Measurements from ENCODE around the gene CCR8. TPM values are rescaled to one million over a fixed set of nuclear protein-coding genes. Genes with fewer than 3 reads are reported as not detected.
"Not testable (repeated sequence)": the region's sequence is repeated elsewhere in the genome, so short reads cannot be mapped to it uniquely, and the experiment has no call there.

The CCR8 gene
- total RNA-seq, 4 donors from 2014 or later, result 0.22 TPM; not detected in 3

- no peak for DNase-seq
- Histone ChIP-seq H3K27ac (no peak overlapping the region), H3K9me3 (no peaks in the 10 kb centered on the region), H3K27me3 (no peaks in the 10 kb centered on the region), H3K4me3 (no peak overlapping the region), H3K4me1 (no peaks in the 10 kb centered on the region), H3K36me3 (no peaks in the 10 kb centered on the region)
- TF ChIP-seq CTCF (IDR thresholded peaks at IDR 0.05) (no peak), POLR2A (IDR thresholded peaks at IDR 0.05) (no peak)
- intact Hi-C loops (cut with DNase I), result no loop called here
These were observed 15.3 kb downstream of the CCR8 start for GRCh38 chr3:39344746-39345344.

- Histone ChIP-seq H3K9me3 (no peaks in the 10 kb centered on the region), H3K4me3 (no peak overlapping the region), H3K4me1 (no peaks in the 10 kb centered on the region), H3K36me3 (no peaks in the 10 kb centered on the region), H3K27me3 (no peaks in the 10 kb centered on the region), H3K27ac (no peak overlapping the region)
- intact Hi-C loops (cut with DNase I), result no loop called here
- 37 to 68% methylated on average over 2 of the region's 2 CpGs for WGBS, 2 donors
- no peak for DNase-seq
- TF ChIP-seq POLR2A (IDR thresholded peaks at IDR 0.05) (no peak), CTCF (IDR thresholded peaks at IDR 0.05) (no peak)
These were observed 17.5 kb downstream of the CCR8 start for GRCh38 chr3:39346785-39347585.

- no peak for TF ChIP-seq CTCF (IDR thresholded peaks at IDR 0.05)
- TF ChIP-seq POLR2A (IDR thresholded peaks at IDR 0.05), result no peak
- Histone ChIP-seq H3K27me3 (no peaks in the 10 kb centered on the region), H3K36me3 (no peaks in the 10 kb centered on the region), H3K4me3 (no peak overlapping the region), H3K27ac (no peak overlapping the region), H3K9me3 (no peaks in the 10 kb centered on the region), H3K4me1 (no peaks in the 10 kb centered on the region)
- intact Hi-C loops (cut with DNase I), result no loop called here
- DNase-seq, result no peak
- 51 to 75% methylated on average over 3 of the region's 3 CpGs for WGBS, 2 donors
These were observed 18.0 kb downstream of the CCR8 start for GRCh38 chr3:39347586-39347876.

DNA sequence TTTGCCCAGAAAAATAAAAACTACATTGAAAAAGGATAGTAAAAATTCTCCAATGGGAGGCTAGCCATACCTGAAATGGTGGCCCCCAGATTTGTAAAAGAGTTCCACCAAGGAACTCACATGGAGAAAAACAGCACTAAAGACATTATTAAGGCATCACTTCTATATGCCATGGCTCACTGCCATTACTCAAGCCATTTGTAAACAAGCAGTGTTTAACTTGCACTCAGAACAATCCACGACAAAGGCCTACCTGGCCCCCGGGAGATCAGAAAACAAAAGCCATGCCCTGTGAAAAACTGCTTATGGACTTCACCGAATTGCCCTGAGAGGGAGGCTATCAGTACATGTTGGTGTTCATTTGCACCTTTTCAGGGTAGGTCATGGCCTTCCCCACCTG is 19.6 kb downstream of the CCR8 start:
- intact Hi-C loops (cut with DNase I), result no loop called here
- H3K4me1 ChIP-seq, result no peaks in the 10 kb centered on the region
- no peaks in the 10 kb centered on the region for H3K9me3 ChIP-seq
- H3K27ac ChIP-seq, result no peak overlapping the region
- no peak for DNase-seq
- H3K4me3 ChIP-seq, result no peak overlapping the region
- WGBS, 2 donors, result 30 to 50% methylated on average over 3 of the region's 3 CpGs
- H3K36me3 ChIP-seq, result no peaks in the 10 kb centered on the region
- TF ChIP-seq POLR2A (IDR thresholded peaks at IDR 0.05) (no peak), CTCF (IDR thresholded peaks at IDR 0.05) (no peak)
- no peaks in the 10 kb centered on the region for H3K27me3 ChIP-seq

DNA sequence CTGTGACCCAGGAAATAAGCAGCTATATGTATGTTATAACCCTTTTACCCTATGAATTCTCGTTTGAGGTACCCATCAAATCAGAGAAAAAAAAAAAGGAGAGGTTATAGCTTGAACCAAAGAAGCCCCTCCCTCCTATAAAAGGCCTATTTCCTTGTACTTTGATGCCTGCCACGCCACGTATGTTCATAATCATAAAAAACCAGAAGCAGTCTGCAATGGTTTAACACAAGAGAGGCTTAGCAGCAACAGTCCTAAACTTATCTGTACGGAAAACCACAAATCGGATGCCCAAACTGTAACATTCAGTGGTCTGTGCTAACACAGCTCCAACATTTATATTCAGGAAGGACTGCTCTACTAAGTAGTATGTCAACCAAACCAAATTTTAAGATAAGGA is 21.2 kb downstream of the CCR8 start:
- Histone ChIP-seq H3K36me3 (no peaks in the 10 kb centered on the region), H3K27me3 (no peaks in the 10 kb centered on the region), H3K27ac (no peak overlapping the region), H3K4me1 (no peaks in the 10 kb centered on the region), H3K9me3 (no peaks in the 10 kb centered on the region), H3K4me3 (no peak overlapping the region)
- intact Hi-C loops (cut with DNase I), result no loop called here
- no peak for DNase-seq
- WGBS, 2 donors, result 65 to 76% methylated on average over 5 of the region's 5 CpGs
- no peak for TF ChIP-seq CTCF (IDR thresholded peaks at IDR 0.05)
- TF ChIP-seq POLR2A (IDR thresholded peaks at IDR 0.05), result no peak

- H3K27me3 ChIP-seq; DNase-seq; intact Hi-C loops (cut with DNase I); H3K9me3 ChIP-seq; H3K4me3 ChIP-seq; H3K27ac ChIP-seq; H3K36me3 ChIP-seq; H3K4me1 ChIP-seq: not testable (repeated sequence)
- 56 to 61% methylated on average over 2 of the region's 2 CpGs for WGBS, 2 donors
These were observed 21.6 kb downstream of the CCR8 start for GRCh38 chr3:39351134-39351533.

GRCh38 chr3:39353168-39353927 is 23.8 kb downstream of the CCR8 start:
- intact Hi-C loops (cut with DNase I); DNase-seq; H3K36me3 ChIP-seq; H3K4me3 ChIP-seq; H3K27me3 ChIP-seq; H3K9me3 ChIP-seq; H3K27ac ChIP-seq; H3K4me1 ChIP-seq: not testable (repeated sequence)
- 57 to 64% methylated on average over 3 of the region's 3 CpGs for WGBS, 2 donors

All from esophagus squamous epithelium (tissue), 5 donors.